Gastroesophageal sphincter (tissue), 3 donors: Measurements from ENCODE around the gene MAN1A1.

Experiments
- EP300 ChIP-seq: sonication (generic); formaldehyde crosslinking; IDR thresholded peaks from one replicate; pipeline ENCODE4 v1.6.1; 2017; ENCODE audit warnings: antibody characterized with exemption, mild to moderate bottlenecking
- POLR2A ChIP-seq, 2 donors: fragments of 450-650 bp; IDR thresholded peaks; one replicate each; pipeline ENCODE4 v1.6.1; 2017; ENCODE audit warnings: antibody characterized with exemption in 2 of 2, mild to moderate bottlenecking in 2 of 2, moderate library complexity in 1 of 2
- POLR2AphosphoS5 ChIP-seq: sonication (generic); formaldehyde crosslinking; IDR thresholded peaks from one replicate; pipeline ENCODE4 v1.6.1; 2017; ENCODE audit warnings: antibody characterized with exemption
- TF ChIP-seq, protein P1 (sequence below), 4 experiments: fragments of 200-600 bp in 2 of 4; fragments of 450-650 bp in 2 of 4; sonication (generic) in 1 of 4; IDR thresholded peaks; one replicate each; pipeline ENCODE4 v1.5.1; 2017 to 2019; ENCODE audit warnings: antibody characterized with exemption in 4 of 4, mild to moderate bottlenecking in 2 of 4, moderate library complexity in 2 of 4

GRCh38 chr6:119285908-119286625 is 63.5 kb downstream of the MAN1A1 start:
- TF ChIP-seq, protein P1, sequence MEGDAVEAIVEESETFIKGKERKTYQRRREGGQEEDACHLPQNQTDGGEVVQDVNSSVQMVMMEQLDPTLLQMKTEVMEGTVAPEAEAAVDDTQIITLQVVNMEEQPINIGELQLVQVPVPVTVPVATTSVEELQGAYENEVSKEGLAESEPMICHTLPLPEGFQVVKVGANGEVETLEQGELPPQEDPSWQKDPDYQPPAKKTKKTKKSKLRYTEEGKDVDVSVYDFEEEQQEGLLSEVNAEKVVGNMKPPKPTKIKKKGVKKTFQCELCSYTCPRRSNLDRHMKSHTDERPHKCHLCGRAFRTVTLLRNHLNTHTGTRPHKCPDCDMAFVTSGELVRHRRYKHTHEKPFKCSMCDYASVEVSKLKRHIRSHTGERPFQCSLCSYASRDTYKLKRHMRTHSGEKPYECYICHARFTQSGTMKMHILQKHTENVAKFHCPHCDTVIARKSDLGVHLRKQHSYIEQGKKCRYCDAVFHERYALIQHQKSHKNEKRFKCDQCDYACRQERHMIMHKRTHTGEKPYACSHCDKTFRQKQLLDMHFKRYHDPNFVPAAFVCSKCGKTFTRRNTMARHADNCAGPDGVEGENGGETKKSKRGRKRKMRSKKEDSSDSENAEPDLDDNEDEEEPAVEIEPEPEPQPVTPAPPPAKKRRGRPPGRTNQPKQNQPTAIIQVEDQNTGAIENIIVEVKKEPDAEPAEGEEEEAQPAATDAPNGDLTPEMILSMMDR (IDR thresholded peaks at IDR 0.05), result no peak
- TF ChIP-seq EP300, result no peak
- TF ChIP-seq POLR2A (IDR thresholded peaks at IDR 0.05), result no peak
- TF ChIP-seq POLR2AphosphoS5, result no peak
